Measurements from ENCODE around the gene AHCYL2. TPM values are rescaled to one million over a fixed set of nuclear protein-coding genes. Genes with fewer than 3 reads are reported as not detected.

The AHCYL2 gene
- total RNA-seq, 1 experiment from 2014 or later = 20.2 TPM

DNA sequence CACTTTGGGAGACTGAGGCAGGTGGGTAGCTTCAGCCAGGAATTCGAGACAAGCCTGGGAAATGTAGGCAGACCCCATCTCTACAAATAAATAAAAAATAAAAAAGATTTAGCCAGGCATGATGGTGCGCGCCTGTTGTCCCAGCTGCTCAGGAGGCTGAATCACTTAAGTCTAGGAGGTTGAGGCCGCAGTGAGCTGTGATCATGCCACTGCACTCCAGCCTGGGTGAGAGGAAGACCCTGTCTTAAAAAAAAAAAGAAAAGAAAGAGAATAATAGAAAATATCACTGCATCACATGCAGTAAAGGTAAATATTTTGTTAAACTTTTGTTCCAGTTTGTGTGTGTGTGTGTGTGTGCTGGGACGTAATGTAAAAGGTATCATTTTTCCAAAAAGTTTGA lies 212.4 kb downstream of the AHCYL2 start:
- TF ChIP-seq SIN3A (IDR thresholded peaks at IDR 0.05; ENCODE audit: borderline replicate concordance, insufficient read depth, low read depth, low read length) = no peak
- TF ChIP-seq, protein P1, sequence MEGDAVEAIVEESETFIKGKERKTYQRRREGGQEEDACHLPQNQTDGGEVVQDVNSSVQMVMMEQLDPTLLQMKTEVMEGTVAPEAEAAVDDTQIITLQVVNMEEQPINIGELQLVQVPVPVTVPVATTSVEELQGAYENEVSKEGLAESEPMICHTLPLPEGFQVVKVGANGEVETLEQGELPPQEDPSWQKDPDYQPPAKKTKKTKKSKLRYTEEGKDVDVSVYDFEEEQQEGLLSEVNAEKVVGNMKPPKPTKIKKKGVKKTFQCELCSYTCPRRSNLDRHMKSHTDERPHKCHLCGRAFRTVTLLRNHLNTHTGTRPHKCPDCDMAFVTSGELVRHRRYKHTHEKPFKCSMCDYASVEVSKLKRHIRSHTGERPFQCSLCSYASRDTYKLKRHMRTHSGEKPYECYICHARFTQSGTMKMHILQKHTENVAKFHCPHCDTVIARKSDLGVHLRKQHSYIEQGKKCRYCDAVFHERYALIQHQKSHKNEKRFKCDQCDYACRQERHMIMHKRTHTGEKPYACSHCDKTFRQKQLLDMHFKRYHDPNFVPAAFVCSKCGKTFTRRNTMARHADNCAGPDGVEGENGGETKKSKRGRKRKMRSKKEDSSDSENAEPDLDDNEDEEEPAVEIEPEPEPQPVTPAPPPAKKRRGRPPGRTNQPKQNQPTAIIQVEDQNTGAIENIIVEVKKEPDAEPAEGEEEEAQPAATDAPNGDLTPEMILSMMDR (IDR thresholded peaks at IDR 0.05) = no peak
- no peak for TF ChIP-seq TCF7L2 (IDR thresholded peaks at IDR 0.05; ENCODE audit: low read depth, low read length)
- no peak for TF ChIP-seq POLR2AphosphoS5 (IDR thresholded peaks at IDR 0.05; ENCODE audit: low read depth, low read length)
- TF ChIP-seq, protein P2, sequence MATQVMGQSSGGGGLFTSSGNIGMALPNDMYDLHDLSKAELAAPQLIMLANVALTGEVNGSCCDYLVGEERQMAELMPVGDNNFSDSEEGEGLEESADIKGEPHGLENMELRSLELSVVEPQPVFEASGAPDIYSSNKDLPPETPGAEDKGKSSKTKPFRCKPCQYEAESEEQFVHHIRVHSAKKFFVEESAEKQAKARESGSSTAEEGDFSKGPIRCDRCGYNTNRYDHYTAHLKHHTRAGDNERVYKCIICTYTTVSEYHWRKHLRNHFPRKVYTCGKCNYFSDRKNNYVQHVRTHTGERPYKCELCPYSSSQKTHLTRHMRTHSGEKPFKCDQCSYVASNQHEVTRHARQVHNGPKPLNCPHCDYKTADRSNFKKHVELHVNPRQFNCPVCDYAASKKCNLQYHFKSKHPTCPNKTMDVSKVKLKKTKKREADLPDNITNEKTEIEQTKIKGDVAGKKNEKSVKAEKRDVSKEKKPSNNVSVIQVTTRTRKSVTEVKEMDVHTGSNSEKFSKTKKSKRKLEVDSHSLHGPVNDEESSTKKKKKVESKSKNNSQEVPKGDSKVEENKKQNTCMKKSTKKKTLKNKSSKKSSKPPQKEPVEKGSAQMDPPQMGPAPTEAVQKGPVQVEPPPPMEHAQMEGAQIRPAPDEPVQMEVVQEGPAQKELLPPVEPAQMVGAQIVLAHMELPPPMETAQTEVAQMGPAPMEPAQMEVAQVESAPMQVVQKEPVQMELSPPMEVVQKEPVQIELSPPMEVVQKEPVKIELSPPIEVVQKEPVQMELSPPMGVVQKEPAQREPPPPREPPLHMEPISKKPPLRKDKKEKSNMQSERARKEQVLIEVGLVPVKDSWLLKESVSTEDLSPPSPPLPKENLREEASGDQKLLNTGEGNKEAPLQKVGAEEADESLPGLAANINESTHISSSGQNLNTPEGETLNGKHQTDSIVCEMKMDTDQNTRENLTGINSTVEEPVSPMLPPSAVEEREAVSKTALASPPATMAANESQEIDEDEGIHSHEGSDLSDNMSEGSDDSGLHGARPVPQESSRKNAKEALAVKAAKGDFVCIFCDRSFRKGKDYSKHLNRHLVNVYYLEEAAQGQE (IDR thresholded peaks at IDR 0.05; ENCODE audit: insufficient read depth in 1 of 2, low read depth in 2 of 2, low read length in 1 of 2) = no peak
- no TSS peak for BruUV-seq (replicated peaks)
- ATAC-seq (no peak), DNase-seq (ENCODE audit: low read depth, low spot score) (no peak)
- Histone ChIP-seq H3K4me3 (ENCODE audit: low read depth in 2 of 2, low read length in 2 of 2) (no peak overlapping the region), H3K4me1 (ENCODE audit: control insufficient read depth, insufficient read depth, low read length) (peaks cover 4% of the 10 kb centered on the region), H3K9me3 (ENCODE audit: control insufficient read depth, insufficient read depth, low read depth, low read length) (no peaks in the 10 kb centered on the region), H3K27ac (ENCODE audit: low read length) (no peak overlapping the region), H3K27me3 (ENCODE audit: control insufficient read depth, insufficient read depth, low read length) (peaks cover 6% of the 10 kb centered on the region; the same call in 1 of the 2 replicates), H3K36me3 (ENCODE audit: control insufficient read depth, insufficient read depth, low read length) (no peaks in the 10 kb centered on the region)
- in situ Hi-C loops (cut with HindIII; ENCODE audit: low pct_unique_long_range_greater_than_20kb, low sequenced_read_pairs) (no loop called here), intact Hi-C loops (cut with micrococcal nuclease; ENCODE audit: unreplicated experiment) (no loop called here)
- CTCF ChIA-PET = no interaction called here
- POLR2A ChIA-PET = no interaction called here

DNA sequence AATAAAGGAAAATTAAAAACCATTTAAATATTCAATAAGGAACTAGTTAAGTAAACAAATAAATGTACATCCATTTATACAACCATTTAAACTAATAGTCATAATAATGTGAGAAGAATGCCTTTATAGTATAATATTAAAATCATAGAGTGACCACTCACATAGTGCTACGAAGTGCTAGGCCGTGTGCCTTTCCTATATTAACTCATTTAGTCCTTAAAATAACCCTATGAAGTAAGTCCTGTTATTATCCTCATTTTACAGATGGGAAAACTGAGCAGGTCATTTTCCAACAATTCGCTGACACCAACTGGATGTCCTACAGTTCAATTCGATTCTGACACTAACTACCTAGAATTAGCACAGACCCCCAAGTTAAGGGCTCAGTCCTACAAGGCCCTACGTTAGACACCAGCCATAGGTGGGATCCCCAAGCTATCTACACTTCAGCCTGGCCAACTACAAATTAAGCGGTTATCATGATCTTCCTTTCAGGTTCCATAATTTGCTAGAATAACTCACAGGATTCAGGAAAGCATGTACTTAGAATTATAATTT lies 213.5 kb downstream of the AHCYL2 start:
- Histone ChIP-seq H3K27me3 (ENCODE audit: control insufficient read depth, insufficient read depth, low read length) (peaks cover 6% of the 10 kb centered on the region; the same call in 1 of the 2 replicates), H3K4me1 (ENCODE audit: control insufficient read depth, insufficient read depth, low read length) (peaks cover 3% of the 10 kb centered on the region), H3K36me3 (ENCODE audit: control insufficient read depth, insufficient read depth, low read length) (no peaks in the 10 kb centered on the region), H3K9me3 (ENCODE audit: control insufficient read depth, insufficient read depth, low read depth, low read length) (no peaks in the 10 kb centered on the region), H3K27ac (ENCODE audit: low read length) (no peak overlapping the region), H3K4me3 (ENCODE audit: low read depth in 2 of 2, low read length in 2 of 2) (no peak overlapping the region)
- ATAC-seq (no peak), DNase-seq (ENCODE audit: low read depth, low spot score) (no peak)
- intact Hi-C loops (cut with micrococcal nuclease; ENCODE audit: unreplicated experiment) = no loop called here
- ChIA-PET CTCF (interaction anchor here (0.6 kb wide), 1 partner anchor 1435 kb away, joined by 9 read pairs; no protein-coding TSS in a partner anchor), POLR2A (no interaction called here)
- TF ChIP-seq, protein P1 (IDR thresholded peaks at IDR 0.05) = no peak
- TF ChIP-seq SIN3A (IDR thresholded peaks at IDR 0.05; ENCODE audit: borderline replicate concordance, insufficient read depth, low read depth, low read length) (no peak), TCF7L2 (IDR thresholded peaks at IDR 0.05; ENCODE audit: low read depth, low read length) (no peak), POLR2AphosphoS5 (IDR thresholded peaks at IDR 0.05; ENCODE audit: low read depth, low read length) (no peak)
- TF ChIP-seq, protein P2 (IDR thresholded peaks at IDR 0.05; ENCODE audit: insufficient read depth in 1 of 2, low read depth in 2 of 2, low read length in 1 of 2) = no peak
- no TSS peak for BruUV-seq (replicated peaks)
- in situ Hi-C loops (cut with HindIII; ENCODE audit: low pct_unique_long_range_greater_than_20kb, low sequenced_read_pairs) = no loop called here
